SKM-1 (cell line): ENCODE measurements around the gene CCDC142.
A peak's percentile ranks its signal among the peaks of the same experiment; 100 is the strongest.

Experiments
- DNase-seq: peaks from one replicate; lab custom pipeline; 2025; ENCODE audit not compliant: unreplicated experiment; lab: John Stamatoyannopoulos, UW

Gene CCDC142

DNA sequence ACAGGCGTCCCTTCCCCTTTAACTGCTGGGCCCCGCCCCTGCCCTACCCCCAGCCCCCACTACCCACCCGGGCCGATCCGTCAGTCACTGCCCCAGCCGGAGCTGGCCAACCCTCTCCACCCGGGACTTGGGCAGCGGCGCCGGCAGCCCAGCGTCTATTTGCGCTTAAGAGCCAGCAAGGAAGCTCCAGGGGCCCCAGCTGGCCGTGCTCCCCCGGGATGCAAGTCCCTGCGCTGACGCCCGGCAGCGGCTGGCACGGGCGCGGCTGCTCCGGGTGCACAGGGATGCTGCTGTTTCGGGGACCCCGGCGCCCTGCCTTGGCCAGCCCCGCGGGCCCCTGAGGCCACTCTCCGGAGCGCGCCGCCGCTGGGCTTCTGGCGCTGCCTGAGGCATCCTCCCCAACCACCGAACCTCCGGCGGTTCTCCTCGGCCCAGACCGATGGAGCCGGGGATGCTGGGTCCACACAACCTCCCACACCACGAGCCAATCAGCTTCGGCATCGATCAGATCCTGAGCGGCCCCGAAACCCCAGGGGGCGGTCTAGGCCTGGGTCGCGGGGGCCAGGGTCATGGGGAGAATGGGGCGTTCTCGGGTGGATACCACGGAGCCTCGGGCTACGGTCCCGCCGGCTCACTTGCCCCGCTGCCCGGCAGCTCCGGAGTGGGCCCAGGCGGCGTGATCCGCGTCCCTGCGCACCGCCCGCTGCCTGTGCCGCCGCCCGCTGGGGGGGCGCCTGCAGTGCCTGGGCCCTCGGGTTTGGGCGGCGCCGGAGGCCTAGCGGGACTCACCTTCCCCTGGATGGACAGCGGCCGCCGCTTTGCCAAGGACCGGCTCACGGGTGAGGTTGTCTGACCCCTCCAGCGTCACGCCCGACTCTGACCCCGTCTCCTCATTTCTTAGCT lies 31.8 kb upstream of the CCDC142 start, which contains the start of gene TLX2:
Gene TLX2 (plus strand): TSS at position 83 of the 903 bp plus-strand sequence. CDS start 357 bp downstream, at position 440.
- DNase-seq = no peak

DNA sequence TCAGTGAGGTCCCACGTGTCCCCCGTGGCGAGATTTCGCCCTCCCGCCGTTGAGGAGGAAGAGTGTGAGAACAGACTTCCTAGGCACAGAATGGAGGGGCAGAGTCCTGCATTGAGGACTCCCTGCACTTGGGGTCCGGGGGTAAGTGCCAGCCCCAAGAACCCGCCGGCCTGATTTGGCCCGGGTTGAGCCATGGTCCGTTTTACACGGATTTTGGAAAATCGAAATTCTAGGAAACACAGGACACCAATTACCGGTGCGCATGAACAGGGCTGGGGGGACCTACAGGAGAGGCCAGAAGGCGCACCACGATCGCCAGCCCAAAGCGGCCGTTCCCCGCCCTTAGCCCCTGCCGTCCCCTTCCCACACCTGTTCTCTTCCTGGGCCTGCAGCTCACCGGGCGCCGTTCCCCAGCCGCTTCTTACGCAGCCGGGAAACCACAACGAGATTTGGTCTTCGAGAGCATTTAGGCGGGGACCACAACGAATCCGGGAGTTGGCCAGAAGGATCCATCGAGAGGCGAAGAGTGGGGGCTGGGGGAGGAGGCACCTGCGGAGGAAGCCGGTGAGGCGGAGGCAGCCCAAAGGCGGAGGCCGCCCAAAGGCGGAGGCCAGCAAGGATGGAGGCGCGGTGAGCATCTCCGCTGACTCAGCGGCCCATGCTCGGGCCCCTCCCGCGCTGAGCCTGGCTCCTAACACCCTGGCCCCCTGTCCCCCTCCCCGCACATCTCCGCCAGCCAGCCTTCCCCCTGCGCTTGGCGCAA lies 31.0 kb upstream of the CCDC142 start:
- no peak for DNase-seq

DNA sequence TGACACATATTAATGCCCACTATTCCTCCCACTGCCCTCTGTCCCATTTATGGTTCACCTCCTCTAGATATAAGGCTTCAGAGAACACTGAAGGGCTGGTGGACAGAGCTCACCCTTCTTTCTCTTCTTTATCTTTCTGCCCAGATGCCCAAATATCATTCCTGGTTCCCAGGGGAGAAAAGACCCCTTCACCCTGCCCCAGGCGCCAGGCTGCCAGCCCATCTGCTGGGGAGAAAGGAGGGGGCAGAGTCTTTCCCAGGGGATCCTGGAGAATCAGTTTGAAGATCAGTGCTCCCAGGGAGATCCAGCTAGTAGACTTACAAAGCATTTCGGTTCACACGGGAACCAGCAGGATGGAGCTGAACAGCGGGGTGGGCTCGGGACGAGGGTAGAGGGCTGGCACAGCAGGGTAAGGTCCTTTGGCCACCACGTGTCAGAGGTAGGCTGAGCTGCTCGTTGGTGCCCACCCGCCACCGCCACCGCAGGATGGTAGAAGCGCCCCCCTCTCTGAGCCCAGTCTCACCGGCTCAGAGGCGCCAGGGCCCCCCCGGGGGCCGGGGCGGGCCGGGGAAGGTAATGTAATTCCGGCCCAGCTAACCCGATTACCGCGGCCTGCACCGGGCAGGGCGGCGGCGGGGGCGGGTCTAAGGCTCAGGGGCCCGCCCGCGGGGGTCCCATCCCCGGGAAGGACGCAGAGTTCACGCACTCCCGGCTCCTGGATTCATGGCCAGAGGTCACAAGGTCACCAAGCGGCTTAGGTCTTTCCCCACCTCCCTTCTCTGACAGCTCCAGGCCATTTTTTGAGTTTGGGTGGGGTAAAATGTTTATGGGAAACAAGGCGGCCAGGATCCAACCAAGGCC lies 30.2 kb upstream of the CCDC142 start:
- DNase-seq = no peak

DNA sequence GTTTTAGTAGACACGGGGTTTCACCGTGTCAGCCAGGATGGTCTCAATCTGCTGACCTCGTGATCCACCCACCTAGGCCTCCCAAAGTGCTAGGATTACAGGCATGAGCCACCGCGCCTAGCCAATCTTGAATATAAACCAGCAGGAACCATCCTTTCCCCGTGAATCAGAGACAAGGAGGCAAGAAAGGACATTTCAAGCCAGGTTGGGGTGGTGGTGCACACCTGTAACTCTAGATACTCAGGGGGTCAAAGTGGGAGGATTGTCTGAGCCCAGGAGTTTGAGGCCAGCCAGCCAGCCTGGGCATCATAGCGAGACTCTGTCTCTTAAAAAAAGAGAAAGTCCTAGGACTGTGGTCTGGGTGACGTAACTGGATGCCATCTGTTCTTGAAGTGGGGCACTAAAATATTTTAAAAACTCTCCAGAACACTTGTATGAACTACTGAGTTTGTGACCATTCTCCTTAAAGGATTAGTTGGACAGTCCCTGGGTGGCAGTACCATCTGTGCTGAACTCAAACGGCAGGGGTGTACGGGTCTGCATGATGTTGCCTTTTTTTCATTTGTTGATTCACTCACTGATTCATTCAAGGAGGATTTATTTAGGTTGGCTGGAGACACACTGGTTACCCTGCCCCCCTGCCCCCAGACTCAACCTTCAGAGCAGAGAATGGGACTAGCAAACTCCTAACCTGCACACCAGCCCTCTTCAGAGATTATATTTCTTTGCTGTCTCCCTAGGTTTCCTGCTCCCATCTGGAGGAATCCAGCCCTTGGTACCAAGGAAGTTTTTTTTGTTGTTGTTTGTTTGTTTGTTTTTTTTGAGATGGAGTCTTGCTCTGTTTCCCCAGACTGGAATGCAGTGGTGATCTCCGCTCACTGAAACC lies 28.5 kb upstream of the CCDC142 start:
- DNase-seq = no peak

DNA sequence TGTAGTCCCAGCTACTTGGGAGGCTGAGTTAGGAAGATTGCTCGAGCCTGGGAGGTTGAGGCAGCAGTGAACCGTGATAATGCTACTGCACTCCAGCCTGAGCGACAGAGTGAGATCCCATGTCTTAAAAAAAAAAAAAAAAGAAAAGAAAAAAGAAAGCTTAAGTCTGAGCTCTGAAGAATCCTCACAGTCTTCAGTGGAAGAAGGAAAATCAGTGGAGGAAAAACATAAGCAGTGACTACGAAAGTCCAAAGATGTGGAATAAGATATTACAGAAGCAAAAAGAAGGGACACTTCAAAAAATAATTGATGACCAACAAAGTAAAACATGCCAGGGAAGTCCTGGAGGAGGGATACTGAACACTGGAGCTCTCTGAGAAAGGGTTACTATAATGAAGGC lies 27.5 kb upstream of the CCDC142 start:
- DNase-seq = no peak

DNA sequence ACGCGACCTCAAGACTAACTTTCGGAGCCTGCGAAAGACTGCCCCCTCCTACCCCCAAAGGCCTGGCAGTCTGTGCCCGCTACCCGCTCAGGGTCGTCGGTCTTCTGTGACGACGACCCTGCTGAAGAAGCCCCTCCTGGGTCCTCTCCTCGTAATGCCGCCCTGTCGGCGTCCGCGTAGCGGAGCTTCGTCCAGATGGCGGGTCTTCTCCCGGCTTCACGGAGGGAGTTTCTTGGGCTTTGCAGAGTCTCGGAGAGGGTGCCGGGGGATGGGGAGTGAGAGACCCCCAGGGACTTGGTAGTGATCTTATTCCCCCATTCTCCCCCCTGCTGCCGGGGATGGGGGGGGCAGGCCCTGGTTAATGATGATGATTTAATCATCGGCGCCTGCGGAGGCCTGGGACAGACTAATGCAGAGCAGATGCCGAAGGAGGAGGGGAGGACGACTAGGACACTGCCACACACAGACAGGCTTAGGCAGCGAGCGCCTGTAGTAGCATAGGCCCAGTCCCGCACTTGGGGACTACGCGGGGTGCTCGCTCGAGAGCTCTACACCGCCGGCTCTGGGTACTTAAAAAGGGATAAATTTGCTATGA lies 25.2 kb upstream of the CCDC142 start:
- DNase-seq = no peak

DNA sequence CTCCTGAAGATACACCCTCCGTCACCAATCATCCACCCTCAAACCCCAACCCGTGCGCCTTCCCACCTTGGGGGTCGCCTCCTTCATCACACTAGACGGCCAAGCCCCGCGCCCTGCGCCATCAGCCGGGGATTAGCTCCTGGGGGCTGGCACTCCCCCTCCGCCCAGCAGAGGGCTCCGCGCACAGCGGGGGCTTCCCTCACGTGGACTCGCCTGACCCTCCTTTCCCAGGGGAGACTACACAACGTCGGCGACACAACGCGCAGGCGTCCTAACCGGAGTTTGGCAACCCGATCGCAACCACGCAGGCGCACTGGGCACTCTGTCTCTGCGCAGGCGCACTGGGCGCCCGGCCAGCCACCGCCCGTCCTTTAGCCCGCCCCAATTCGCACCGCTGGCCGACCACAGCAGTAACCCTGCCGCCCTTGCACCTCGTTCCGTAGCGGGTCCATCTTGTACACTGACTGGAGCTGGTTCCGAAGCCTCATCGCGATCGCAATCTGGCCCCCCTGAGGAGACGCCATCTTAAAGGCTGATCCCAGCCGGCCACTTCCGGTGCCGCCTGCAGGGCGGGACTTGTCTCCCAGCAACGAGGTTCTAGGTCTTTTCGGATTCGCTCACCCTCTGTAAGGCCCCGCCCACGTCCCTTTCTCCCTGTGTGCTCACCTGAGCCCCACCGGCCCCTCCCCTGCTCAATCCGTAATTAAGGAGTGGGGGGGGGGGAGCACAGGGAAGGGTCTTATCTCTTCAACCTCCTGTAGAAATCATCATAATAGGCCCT lies 24.5 kb upstream of the CCDC142 start, which contains the start of gene PCGF1:
Gene PCGF1 (minus strand): TSS at position 551 of the 781 bp plus-strand sequence. CDS start 27 bp downstream, at position 524.
- peak; percentile 95 for DNase-seq

DNA sequence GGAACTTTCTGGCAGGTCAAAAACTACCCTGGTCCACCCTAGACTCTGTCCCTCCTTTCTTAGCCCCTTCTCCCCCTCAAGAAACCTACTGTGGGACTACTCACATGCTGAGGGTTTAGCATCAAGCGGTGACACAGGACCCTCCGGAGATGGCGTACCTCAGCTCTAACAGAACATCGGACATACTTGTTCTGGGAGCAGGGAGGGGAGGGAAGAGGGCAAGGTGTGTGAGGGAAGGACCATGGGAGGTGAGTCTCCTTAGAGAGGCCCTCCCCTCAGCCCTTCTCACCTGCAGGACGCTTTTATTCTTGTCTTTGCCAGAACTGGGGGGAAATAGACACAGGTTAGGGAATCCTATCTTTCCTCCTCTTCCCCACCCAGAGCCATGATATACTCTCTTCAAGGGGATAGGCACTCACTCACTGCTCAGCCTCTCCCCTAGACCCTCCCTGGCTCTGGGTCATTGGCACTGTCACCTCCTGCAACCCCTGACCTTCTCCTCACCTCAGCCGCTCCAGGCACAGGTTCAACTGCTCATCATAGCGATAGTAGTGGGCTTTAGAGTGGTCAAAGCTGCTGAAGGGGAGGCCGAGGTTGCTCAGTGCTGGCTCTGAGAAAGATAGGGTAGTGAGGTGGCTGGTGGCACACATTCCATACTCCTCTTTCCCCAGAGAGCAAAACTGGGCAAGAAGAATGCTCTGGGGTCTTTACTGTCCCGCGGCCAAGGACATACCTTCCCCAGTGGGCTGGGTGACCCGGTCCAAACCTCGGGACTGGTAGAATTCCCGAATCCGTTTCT lies 22.8 kb upstream of the CCDC142 start:
- no peak for DNase-seq

DNA sequence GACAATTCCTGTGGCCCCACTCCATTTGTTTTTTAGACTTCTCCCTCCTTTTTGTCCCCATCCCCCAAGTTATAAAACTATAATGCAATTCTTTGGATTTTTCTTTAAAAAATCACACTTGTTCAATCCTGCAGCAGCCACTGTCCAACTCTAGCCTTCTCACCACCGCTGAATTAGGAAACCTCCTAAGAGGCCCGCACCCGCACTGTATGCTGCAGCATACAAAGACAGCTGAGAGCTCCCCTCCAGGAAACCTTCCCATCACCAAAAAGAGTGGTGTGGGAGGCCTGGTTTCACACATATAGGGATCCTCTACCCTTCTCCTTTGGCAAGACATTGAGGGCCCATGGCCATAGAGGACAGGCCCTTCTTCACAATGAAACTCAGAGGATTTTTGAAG lies 21.8 kb upstream of the CCDC142 start:
- no peak for DNase-seq

DNA sequence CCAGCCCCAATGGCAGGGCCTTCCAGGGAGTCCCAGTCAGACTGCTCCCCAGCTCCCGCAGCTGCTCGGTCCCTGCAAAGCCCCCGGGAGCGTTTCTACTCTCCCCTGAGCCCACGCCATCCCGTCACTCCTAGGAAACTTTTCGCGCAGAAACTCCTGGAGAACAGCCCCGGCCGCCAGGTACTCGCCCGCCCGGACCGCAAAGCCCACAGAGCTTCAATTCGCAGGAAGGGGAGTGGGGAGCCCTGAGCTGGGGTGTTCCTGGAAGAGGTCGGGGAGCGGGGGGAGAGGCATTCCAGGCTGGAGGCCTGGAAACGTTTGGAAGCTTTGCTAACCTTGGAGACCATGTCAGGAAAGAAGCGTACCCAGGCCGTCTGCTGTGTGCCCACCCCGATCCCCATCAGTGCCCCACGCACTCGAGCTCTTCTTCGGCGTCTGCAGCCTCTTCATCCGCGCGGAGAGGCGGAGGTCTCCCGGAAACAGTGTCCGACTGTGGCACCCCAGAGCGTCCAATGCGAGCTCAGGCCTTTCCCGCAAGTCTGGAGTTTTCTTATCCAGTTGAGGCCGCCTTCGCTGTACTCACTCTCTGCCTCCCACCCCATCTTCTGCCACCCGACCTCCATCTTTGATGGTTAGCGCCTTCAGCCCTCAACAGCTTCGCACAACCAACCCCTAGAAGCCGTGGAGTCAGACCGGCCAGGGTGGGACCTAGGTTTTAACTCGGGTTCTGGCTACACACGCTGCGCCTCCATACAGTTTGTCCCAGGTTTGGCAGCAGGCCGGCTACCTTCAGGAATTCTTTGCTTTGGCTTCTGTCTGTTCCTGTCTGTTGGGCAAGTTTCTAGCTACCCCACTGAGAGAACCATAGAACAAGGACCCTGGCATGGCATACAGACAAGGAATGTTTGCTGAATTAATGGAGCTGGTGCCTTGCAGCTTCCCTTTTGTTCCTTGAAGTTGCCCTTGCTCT lies 21.0 kb upstream of the CCDC142 start:
- no peak for DNase-seq

DNA sequence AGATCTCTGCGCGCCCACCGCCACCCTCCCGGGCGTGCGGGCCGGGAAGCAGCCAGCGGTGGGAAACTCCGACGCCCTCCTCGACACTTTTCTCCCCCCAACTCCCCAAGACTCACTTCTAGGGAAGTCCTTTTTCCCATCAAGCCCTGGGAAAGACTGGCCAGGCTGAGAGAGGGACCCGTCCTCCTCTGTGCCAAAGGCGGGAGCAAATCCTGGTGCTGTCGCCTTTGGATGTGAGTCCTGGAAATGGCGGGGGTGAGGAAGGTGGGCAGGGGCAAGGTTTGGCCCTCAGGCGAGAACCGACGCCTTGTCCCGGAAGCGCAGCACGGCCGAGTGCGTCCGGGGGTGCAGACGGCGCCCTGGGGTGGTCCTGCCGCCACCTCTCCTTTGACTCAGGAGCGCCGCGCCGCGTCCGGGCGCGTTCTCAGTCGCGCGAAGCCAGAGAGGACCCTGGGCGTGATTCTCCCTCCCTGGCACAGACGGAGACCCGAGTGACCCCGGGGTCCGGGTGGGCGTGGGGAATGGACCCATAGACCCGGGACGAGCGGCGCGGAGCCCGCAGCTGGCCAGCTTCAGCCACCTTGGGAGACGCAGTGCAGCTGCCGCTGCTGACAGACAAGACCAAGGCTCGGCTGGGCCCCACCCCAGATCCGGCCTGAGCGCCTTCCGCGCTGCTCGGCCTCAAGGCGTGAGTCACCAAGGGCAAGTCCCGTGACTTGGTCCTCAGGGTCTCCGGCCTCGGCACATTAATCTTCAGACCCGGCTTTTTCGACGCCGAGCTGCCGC lies 20.1 kb upstream of the CCDC142 start:
- no peak for DNase-seq

DNA sequence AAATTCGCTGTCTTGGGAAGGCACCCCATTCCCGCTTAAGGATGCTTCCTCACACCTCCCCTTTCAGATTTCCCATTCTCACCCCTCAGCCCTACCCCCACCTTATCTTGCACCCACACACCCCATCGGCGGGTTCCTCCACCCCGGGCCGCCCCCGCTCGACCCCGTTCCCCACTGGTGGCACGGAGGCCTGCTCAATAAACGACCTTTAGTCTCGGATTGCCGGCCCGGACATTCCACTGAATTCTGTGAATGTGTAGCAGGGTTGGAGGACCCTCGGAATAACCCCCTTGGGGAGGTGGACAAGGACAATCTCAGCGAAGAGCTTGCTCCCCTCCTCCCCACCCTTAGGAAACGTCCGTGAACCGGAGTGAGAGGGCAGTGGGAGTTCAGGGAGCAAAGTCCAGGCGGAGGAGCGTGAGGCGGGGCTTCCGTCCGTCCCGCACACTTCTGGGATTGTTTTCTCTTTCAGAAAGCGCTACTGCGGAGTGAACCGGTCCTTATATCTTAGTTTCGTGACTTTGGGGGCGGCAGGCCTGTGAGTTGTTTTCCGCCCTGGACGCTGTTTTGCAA lies 19.4 kb upstream of the CCDC142 start:
- no peak for DNase-seq

DNA sequence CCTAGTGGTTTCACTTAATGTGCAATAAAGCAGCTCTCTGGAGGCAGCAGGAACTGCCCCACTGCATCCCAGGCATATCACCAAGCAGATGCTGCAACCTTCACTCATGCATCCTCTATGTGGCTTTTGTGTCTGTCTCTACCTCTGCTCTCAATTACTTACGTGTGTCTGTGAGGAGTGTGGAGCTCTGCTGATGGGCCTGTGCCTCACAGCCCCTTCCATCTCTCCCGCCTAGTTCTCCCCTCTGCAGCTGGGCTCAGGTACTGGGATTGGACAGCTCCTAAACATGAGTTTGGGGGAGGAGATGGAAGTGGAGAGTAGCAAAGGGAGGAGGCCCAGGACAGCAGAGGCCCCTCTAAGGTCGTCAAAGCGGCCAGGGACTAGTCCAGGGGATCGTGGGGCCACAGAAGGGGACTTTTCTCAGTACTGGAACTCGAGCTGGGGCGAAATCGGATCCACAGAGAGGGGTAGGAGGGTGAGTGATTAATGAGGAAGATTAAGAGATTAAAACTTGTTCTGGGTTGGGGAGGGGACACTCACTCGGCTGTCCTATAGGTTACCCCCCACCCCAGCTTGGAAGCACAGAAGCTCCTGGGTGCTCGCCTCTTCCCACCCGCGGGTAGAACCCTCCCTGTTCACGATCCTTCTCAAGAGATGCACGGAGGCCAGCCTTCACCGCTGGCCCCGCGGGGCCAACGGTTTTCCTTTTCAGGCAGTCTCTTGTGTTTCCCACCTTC lies 18.7 kb upstream of the CCDC142 start:
- no peak for DNase-seq

DNA sequence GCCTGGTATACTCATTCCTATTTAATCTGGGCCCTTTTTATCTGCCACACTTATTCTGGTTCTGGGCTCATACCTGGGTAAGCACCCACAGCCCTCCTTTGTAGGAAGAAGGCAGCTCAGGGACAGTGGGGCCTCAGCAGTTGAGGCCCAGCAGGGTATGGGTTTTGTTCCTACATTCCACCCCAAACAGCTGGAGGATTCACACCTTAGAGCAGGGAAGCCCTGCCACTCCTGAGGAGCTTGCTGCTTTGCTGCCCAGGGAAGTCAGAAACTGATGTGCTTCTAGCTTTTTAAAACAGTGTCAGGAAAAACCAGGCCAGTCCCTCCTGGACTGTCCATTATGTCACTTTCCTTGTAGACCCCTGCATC lies 17.8 kb upstream of the CCDC142 start:
- no peak for DNase-seq

DNA sequence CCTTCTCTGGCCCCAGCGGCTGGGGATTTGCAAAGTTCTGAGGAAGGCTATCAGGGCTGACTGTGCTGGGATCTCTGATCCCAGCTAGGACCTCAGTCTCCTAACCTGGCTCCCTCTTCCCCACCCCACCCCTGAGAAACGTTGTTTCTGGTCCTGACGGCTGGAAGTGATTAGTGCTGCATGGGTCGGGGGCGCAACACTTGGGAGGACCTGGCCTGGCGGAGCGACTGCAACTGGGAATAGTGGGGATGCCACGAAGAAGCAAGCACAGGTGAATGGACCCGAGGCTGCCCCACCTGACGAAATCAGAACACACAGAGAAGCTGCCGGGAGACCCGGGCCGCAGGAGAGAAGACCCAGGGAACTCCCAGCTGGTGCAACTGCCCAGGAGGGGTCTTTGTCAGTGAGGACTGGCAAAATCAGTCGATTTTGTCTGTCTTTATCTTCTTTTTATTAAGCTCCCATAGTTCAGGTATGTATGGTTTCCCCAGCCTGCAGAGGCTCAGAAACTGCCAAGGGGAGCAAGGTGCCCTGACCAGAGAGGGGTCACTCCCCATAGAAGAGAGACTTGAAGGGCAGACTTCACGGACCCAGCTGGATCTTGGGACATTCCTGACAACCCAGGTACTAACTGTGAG lies 17.3 kb upstream of the CCDC142 start:
- DNase-seq = no peak
